NCI-H526 (cell line): ENCODE measurements around the gene WFDC13.
A peak's percentile ranks its signal among the peaks of the same experiment; 100 is the strongest.
"Not testable (repeated sequence)": the region's sequence is repeated elsewhere in the genome, so short reads cannot be mapped to it uniquely, and the experiment has no call there.

Source experiments
- DNase-seq, 2 experiments: peaks; one replicate each; lab custom pipeline; 2025; lab: John Stamatoyannopoulos, UW

Gene WFDC13

DNA sequence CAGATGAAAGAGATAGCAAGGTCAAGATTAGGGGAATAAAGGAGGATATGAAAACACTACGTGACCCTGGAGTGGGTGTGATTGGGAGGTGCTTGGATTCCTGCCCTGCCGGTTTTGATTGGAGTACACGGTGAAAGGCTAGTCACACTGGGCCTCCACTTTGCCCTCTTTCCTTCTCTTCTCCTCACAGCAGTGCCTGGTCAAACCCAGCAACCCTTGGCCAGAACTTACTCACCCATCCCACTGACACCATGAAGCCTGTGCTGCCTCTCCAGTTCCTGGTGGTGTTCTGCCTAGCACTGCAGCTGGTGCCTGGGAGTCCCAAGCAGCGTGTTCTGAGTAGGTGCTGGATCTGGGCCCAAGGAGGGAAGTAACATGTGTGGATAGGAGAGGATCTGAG, at the start of gene WFDC13:
Gene WFDC13, plus strand, starts transcription at position 166 of the 400 bp plus-strand sequence. Its CDS starts 86 bp downstream, at position 252.
- no peak for DNase-seq

DNA sequence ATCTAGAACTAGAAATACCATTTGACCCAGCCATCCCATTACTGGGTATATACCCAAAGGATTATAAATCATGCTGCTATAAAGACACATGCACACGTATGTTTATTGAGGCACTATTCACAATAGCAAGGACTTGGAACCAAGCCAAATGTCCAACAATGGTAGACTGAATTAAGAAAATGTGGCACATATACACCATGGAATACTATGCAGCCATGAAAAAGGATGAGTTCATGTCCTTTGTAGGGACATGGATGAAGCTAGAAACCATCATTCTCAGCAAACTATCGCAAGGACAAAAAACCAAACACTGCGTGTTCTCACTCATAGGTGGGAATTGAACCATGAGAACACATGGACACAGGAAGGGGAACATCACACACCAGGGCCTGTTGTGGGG, 44.8 kb upstream of the WFDC13 start:
- DNase-seq, result not testable (repeated sequence)

DNA sequence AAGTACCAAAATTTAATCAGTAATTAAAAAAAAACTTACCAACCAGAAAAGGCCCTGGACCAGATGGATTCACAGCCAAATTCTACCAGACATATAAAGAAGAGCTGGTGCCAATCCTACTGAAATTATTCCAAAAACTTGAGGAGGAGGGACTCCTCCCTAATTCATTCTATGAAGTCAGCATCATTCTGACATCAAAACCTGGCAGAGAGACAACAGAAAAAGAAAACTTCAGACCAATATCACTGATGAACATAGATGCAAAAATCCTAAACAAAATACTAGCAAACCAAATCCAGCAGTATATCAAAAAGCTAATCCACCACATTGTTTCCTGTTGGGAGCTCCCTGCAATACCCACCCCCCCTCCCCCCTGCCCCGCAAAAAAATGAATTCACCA, 31.7 kb upstream of the WFDC13 start, which contains the start of gene WFDC11:
Gene WFDC11, minus strand, starts transcription at position 101 of the 400 bp plus-strand sequence. CDS start 19,639 bp downstream, outside the sequence.
- no peak for DNase-seq

DNA sequence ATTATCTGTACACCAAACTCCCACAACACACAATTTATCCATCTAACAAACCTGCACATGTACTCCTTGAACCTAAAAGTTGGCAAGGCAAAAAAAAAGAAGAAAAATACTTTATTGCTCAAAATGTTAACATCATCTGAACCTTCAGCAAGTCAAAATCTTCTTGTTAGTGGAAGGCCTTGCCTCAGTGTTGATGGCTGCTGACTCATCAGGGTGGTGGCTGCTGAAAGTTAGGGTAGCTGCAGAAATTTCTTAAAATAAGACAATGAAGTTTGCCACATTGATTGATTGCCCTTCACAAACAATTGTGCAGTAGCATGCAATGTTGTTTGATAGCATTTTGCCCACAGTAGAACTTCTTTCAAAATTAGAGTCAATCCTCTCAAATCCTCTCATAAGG, 29.1 kb upstream of the WFDC13 start:
- no peak for DNase-seq

GRCh38 chr20:45679650-45680049, 22.2 kb upstream of the WFDC13 start:
- no peak for DNase-seq

- DNase-seq, result peak in 1 of 2 experiments; percentile 32
Measured at GRCh38 chr20:45685896-45686295, 15.9 kb upstream of the WFDC13 start.

DNA sequence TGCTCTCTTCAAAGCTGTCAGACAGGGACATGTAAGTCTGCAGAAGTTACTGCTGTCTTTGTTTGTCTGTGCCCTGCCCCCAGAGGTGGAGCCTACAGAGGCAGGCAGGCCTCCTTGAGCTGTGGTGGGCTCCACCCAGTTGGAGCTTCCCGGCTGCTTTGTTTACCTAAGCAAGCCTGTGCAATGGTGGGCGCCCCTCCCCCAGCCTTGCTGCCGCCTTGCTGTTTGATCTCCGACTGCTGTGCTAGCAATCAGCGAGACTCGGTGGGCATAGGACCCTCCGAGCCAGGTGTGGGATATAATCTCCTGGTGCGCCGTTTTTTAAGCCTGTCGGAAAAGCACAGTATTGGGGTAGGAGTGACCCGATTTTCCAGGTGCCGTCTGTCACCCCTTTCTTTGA, 8.5 kb upstream of the WFDC13 start:
- DNase-seq, result not testable (repeated sequence)

GRCh38 chr20:45695496-45695895, 6.3 kb upstream of the WFDC13 start:
- no peak for DNase-seq

DNA sequence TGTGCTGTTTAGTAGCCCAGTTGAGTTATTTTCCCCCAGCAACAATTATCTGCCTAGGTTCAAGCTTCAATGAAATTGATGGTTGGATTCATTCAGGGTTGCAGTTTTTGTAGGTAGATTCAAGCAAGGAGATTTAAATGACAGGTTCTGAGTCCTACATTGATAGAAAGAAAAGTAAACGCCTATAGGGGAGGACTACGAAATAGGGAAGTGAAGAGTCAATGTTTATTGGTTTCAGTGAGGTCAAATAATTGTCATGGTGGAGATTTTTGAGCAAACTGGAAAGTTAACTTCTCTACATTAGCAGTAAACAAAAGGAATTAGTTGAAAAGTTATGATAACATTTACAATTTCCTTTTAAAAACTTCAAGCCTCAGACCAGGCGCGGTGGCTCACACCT, 734 bp upstream of the WFDC13 start:
- DNase-seq, result no peak

DNA sequence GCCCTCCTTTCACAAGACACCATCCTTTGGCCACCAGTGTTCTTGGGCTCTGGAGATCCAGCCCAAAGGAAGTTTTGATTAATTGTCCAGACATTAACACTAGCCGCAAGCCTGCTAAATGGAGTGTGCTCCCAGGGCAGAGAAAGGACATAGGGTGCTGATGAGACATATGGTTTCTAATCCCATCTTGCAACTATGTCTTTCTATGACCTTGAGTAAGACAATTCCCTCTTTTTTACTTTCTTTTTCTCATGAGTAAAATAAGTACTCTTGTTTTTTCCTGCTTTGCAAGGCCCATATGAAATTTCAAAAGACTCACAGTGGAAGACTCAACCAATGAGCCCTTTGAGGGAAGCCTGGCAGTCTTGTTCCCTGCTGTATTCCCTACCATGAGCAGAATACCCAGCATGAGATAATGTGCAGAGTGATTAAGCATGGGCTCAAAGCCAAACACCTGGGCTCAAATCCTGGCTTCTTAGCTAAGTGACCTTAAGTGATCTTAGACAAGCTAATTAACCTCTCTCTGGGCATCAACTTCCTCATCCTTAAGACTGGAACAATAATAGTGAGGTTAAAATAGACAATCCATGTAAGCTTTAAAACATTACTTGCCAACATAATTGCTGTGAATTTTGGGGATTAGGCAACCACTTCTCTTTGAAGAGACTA, 3.3 kb downstream of the WFDC13 start, which contains the start of gene WFDC10B:
Gene WFDC10B, minus strand, starts transcription at position 51 of the 669 bp plus-strand sequence. CDS start 19,027 bp downstream, outside the sequence.
- DNase-seq, result no peak

DNA sequence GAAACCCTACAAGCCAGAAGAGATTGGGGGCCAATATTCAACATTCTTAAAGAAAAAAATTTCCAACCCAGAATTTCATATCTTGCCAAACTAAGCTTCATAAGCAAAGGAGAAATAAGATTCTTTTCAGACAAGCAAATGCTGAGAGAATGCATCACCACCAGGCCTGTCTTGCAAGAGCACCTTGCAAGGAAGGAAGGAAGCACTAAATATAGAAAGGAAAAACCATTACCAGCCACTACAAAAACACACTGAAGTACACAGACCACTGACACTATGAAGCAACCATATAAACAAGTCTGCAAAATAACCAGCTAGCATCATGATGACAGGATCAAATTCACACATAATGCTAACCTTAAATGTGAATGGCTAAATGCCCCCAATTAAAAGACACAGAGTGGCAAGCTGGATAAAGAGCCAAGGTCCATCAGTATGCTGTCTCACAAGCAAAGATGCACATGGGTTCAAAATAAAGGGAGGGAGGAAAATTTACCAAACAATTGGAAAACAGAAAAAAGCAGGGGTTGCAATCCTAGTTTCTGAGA, 14.4 kb downstream of the WFDC13 start:
- not testable (repeated sequence) for DNase-seq

GRCh38 chr20:45722047-45722446, 20.2 kb downstream of the WFDC13 start, which contains the start of gene SPINT4:
Gene SPINT4, plus strand, starts transcription at chr20:45722347. Its CDS starts 21 bp downstream, at chr20:45722368.
- DNase-seq, result no peak

DNA sequence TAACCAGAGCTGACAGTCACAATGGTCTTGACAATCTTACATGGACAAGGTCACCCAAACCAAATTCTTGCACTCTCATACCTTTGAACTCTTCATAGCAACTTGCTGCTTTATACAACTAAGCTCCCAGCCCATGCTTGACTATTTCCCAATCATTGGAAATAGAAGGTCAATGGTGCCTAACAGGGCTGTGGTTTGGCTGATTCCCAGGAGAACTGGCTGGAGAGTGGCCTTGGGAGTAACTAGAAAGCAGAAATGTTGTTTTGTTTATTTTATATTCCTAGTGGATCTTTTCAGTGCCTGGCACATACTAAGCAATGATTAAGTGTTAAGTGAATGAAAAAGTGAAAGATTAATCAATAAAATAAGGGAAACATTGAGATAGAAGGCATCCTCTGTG, 23.3 kb downstream of the WFDC13 start:
- DNase-seq, result no peak

GRCh38 chr20:45727044-45727443, 25.2 kb downstream of the WFDC13 start:
- DNase-seq, result no peak

GRCh38 chr20:45732199-45732598, 30.4 kb downstream of the WFDC13 start:
- DNase-seq, result no peak

DNA sequence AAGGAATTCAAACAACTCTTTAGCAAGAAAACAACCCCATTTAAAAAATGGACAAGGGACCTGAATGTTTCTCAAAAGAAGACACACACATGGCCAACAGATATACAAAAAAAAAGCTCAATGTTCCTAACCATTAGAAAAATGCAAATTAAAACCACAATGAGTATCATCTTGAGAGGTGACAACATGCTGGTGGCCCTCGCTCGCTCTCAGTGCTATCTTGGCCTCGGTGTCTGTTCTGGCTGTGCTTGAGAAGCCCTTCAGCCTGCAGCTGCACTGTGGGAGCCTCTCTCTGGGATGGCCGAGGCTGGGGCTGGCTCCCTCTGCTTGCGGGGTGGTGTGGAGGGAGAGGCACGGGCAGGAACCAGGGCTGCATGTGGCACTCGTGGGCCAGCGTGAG, 33.7 kb downstream of the WFDC13 start:
- no peak for DNase-seq

DNA sequence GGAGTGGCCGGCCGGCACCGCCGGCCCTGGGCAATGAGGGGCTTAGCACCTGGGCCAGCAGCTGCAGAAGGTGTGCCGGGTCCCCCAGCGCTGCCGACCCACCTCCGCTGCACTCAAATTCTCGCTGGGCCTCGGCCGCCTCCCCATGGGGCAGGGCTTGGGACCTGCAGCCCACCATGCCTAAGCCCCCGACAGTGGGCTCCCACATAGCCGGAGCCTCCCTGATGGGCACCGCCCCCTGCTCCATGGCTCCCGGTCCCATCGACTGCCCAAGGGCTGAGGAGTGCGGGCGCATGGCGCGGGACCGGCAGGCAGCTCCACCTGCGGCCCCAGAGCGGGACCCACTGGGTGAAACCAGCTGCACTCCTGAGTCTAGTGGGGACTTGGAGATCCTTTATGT, 34.1 kb downstream of the WFDC13 start:
- DNase-seq, result no peak

DNA sequence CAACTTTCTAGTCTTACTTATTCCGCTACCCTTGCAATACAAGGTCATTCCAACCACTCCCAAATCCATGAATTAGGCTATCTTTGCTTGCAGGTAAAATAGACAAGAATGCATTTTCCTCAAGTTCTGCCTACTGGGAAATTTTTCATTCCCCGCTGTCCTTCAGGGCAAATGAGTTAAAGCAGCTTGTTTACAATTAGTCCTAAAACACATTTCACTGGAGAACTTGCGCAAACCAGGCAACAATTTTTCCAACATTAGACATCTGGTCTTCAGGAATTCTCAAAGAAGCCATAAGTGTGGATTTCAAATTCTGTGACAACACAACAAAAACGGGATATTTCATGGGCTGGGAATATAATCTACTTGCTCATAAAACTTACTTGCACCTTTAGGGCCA, 40.8 kb downstream of the WFDC13 start:
- no peak for DNase-seq

DNA sequence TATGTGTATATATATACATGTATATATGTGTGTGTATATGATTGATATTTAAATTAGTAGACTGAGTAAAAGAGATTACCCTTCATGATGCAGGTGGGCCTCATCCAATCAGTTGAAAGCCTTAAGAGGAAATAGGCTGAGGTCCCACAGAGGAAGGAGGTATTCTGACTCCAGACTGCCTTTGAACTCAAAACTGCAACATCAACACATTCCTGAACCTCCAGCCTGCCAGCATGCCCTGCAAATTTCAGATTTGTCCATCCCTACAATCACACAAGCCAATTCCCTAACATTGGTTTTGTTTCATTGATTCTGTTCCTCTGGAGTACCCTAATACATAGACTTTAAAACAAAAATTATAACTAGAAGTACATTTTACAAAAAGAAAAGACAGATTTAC, 43.2 kb downstream of the WFDC13 start:
- no peak for DNase-seq

DNA sequence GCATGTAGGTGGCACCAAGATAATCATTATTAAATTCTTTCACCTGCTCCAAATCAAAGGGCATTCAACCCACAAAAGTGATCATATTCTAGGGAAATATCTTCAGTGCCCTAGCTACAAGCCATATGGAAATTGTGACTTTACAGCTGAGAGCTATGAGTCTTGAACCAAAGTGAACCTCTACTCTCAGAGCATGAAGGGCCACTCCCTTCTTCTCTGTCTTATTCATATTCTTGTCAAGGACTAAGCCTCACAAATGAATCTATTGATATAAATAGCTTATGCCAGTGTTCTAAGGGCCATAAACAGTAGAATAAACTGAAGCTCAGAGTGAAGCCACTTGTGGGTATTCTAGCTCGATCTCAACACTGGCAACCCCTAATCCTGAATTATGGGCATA, 49.9 kb downstream of the WFDC13 start:
- DNase-seq, result no peak

GRCh38 chr20:45752746-45753145, 50.9 kb downstream of the WFDC13 start:
- DNase-seq, result no peak

GRCh38 chr20:45758096-45758495, 56.3 kb downstream of the WFDC13 start:
- no peak for DNase-seq
